Testis (tissue), 2 donors: ENCODE measurements around the gene C5AR2.

Experiments used
- POLR2A ChIP-seq: fragments of 450-650 bp; IDR thresholded peaks from one replicate; pipeline ENCODE4 v1.6.1; 2017; ENCODE audit warnings: antibody characterized with exemption, mild to moderate bottlenecking, moderate library complexity
- TF ChIP-seq, protein P1 (sequence below), 3 experiments: fragments of 450-650 bp in 2 of 3; fragments of 200-600 bp in 1 of 3; sonication (generic) in 1 of 3; IDR thresholded peaks; one replicate each; pipeline ENCODE4 v1.5.1; 2016 to 2019; ENCODE audit warnings: antibody characterized with exemption in 3 of 3, mild to moderate bottlenecking in 2 of 3, moderate library complexity in 1 of 3

DNA sequence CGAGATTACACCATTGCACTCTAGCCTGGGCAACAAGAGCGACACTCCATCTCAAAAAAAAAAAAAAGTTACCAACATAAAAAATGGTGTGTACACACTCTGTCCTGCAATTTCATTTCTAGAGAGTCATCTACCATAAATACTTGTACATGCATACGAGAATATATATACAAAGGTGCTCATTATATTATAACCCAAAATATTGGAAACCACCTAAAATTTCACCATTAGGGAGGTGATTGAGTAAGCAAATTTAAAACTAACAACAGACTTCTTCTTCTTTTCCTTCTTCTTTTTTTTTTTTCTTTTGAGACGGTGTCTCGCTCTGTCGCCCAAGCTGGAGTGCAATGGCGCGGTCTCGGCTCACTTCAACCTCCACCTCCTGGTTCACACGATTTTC lies 29.7 kb upstream of the C5AR2 start:
- TF ChIP-seq, protein P1, sequence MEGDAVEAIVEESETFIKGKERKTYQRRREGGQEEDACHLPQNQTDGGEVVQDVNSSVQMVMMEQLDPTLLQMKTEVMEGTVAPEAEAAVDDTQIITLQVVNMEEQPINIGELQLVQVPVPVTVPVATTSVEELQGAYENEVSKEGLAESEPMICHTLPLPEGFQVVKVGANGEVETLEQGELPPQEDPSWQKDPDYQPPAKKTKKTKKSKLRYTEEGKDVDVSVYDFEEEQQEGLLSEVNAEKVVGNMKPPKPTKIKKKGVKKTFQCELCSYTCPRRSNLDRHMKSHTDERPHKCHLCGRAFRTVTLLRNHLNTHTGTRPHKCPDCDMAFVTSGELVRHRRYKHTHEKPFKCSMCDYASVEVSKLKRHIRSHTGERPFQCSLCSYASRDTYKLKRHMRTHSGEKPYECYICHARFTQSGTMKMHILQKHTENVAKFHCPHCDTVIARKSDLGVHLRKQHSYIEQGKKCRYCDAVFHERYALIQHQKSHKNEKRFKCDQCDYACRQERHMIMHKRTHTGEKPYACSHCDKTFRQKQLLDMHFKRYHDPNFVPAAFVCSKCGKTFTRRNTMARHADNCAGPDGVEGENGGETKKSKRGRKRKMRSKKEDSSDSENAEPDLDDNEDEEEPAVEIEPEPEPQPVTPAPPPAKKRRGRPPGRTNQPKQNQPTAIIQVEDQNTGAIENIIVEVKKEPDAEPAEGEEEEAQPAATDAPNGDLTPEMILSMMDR (IDR thresholded peaks at IDR 0.05): no peak
- TF ChIP-seq POLR2A: no peak
